GM23338 (cell line): ENCODE measurements around the gene HDAC8. TPM values are rescaled to one million over a fixed set of nuclear protein-coding genes. Genes with fewer than 3 reads are reported as not detected.

Experiments
- ATAC-seq: fragments of 200-7000 bp; cut with Tn5 transposase; 3 replicates; pipeline ENCODE4 v1.9.1; 2020
- DNase-seq: peaks from one replicate; pipeline ENCODE4 v3.0.0-alpha.2; 2015; ENCODE audit warnings: low spot score
- H2AFZ ChIP-seq: fragments of 200-600 bp; sonication (generic); 2 replicates; pipeline ENCODE4 v1.8.0; 2016; ENCODE audit warnings: antibody characterized with exemption, mild to moderate bottlenecking, moderate library complexity
- H3F3A ChIP-seq: fragments of 200-600 bp; sonication (generic); replicated peaks from 2 replicates; pipeline ENCODE4 v1.8.0; 2017; ENCODE audit warnings: antibody characterized with exemption, mixed run types, low read depth
- H3K27ac ChIP-seq: fragments of 200-600 bp; sonication (generic); 2 replicates; pipeline ENCODE4 v1.6.1; 2016; ENCODE audit warnings: low read depth
- H3K27me3 ChIP-seq: fragments of 200-600 bp; sonication (generic); 2 replicates; pipeline ENCODE4 v1.8.0; 2016; ENCODE audit warnings: mild to moderate bottlenecking, mixed run types, moderate library complexity; ENCODE audit not compliant: insufficient read depth
- H3K36me3 ChIP-seq: fragments of 200-600 bp; sonication (generic); 2 replicates; pipeline ENCODE4 v1.8.0; 2016; ENCODE audit warnings: mild to moderate bottlenecking; ENCODE audit not compliant: insufficient read depth
- H3K4me1 ChIP-seq: fragments of 200-600 bp; sonication (generic); 2 replicates; pipeline ENCODE4 v1.8.0; 2016; ENCODE audit warnings: mild to moderate bottlenecking, moderate library complexity; ENCODE audit not compliant: insufficient read depth
- H3K4me2 ChIP-seq: fragments of 200-600 bp; sonication (generic); 2 replicates; pipeline ENCODE4 v1.7.1; 2017; ENCODE audit warnings: mixed run types
- H3K4me3 ChIP-seq: fragments of 200-600 bp; sonication (generic); 2 replicates; pipeline ENCODE4 v1.6.1; 2016; ENCODE audit warnings: mixed run types
- H3K79me2 ChIP-seq: fragments of 200-600 bp; sonication (generic); replicated peaks from 2 replicates; pipeline ENCODE4 v1.8.0; 2017; ENCODE audit warnings: mild to moderate bottlenecking; ENCODE audit not compliant: insufficient read depth
- H3K9me2 ChIP-seq: fragments of 200-600 bp; sonication (generic); 2 replicates; pipeline ENCODE4 v1.8.0; 2017; ENCODE audit not compliant: insufficient read depth
- H4K20me1 ChIP-seq: fragments of 200-600 bp; sonication (generic); replicated peaks from 2 replicates; pipeline ENCODE4 v1.8.0; 2017; ENCODE audit warnings: mild to moderate bottlenecking; ENCODE audit not compliant: insufficient read depth
- H3K27ac Mint-ChIP-seq: 2 replicates; pipeline ENCODE4 v1.8.0; 2020; ENCODE audit warnings: inconsistent platforms, mild to moderate bottlenecking, moderate library complexity, mixed read lengths
- H3K27me3 Mint-ChIP-seq: 3 replicates; pipeline ENCODE4 v1.8.0; 2022; ENCODE audit warnings: low read depth, mild to moderate bottlenecking, moderate library complexity, mixed read lengths, inconsistent platforms; ENCODE audit not compliant: insufficient read depth, poor library complexity
- H3K36me3 Mint-ChIP-seq: 3 replicates; pipeline ENCODE4 v1.8.0; 2021; ENCODE audit warnings: low read depth, mild to moderate bottlenecking, inconsistent platforms, moderate library complexity, mixed read lengths
- H3K4me1 Mint-ChIP-seq: 3 replicates; pipeline ENCODE4 v1.8.0; 2020; ENCODE audit warnings: mild to moderate bottlenecking, inconsistent platforms, mixed read lengths
- H3K4me3 Mint-ChIP-seq: 3 replicates; pipeline ENCODE4 v1.8.0; 2021; ENCODE audit warnings: moderate library complexity, mild to moderate bottlenecking, inconsistent platforms, mixed read lengths
- H3K9me3 Mint-ChIP-seq: 3 replicates; pipeline ENCODE4 v1.8.0; 2020; ENCODE audit warnings: moderate library complexity, mild to moderate bottlenecking, inconsistent platforms, mixed read lengths
- CREB1 ChIP-seq: fragments of 250-450 bp; sonication (Bioruptor Pico); IDR thresholded peaks from 2 replicates; pipeline ENCODE4 v1.5.0; 2020; ENCODE audit warnings: low read depth, mild to moderate bottlenecking, moderate library complexity
- EZH2 ChIP-seq: fragments of 200-600 bp; sonication (generic); IDR thresholded peaks from one replicate; pipeline ENCODE4 v1.8.0; 2017; ENCODE audit warnings: antibody characterized with exemption, mild to moderate bottlenecking, low read depth; ENCODE audit not compliant: unreplicated experiment
- EZH2phosphoT487 ChIP-seq: fragments of 200-600 bp; sonication (generic); IDR thresholded peaks from one replicate; pipeline ENCODE4 v1.8.1; 2018; ENCODE audit warnings: antibody characterized with exemption; ENCODE audit not compliant: unreplicated experiment
- JUNB ChIP-seq: IDR thresholded peaks from one replicate; pipeline ENCODE4 v1.6.1; 2016; ENCODE audit warnings: antibody characterized with exemption; ENCODE audit not compliant: unreplicated experiment
- NANOG ChIP-seq: IDR thresholded peaks from 2 replicates; pipeline ENCODE4 v1.6.1; 2016; ENCODE audit warnings: antibody characterized with exemption, borderline replicate concordance
- POLR2AphosphoS5 ChIP-seq: IDR thresholded peaks from 2 replicates; pipeline ENCODE4 v1.6.1; 2016; ENCODE audit warnings: antibody characterized with exemption, low read depth
- STAT1 ChIP-seq: IDR thresholded peaks from one replicate; pipeline ENCODE4 v1.6.1; 2016; ENCODE audit warnings: antibody characterized with exemption; ENCODE audit not compliant: unreplicated experiment
- ZNF114 ChIP-seq: fragments of 250-450 bp; sonication (Bioruptor Pico); IDR thresholded peaks from 2 replicates; pipeline ENCODE4 v1.5.0; 2020; ENCODE audit warnings: mild to moderate bottlenecking, moderate library complexity
- ZNF331 ChIP-seq: fragments of 250-450 bp; sonication (Bioruptor Pico); IDR thresholded peaks from 2 replicates; pipeline ENCODE4 v1.5.0; 2020; ENCODE audit warnings: low read depth, mild to moderate bottlenecking, moderate library complexity
- polyA plus RNA-seq: library from polyadenylated mRNA; unstranded; fragments of >200 nt; fragmentation: Nextera tagmentation; extraction: Ambion mirVana; gene quantifications from 2 replicates; pipeline ENCODE4 v1.2.1, GENCODE V29; 2016
- total RNA-seq: library from RNA; depleted of rRNA; stranded (reverse); fragments of >200 nt; shearing (Covaris generic); gene quantifications from 2 replicates; pipeline ENCODE4 v1.2.3, GENCODE V29; 2014
- TF ChIP-seq, protein P1 (sequence below), 2 experiments: fragments of 200-600 bp in 1 of 2; sonication (generic) in 1 of 2; conservative IDR thresholded peaks; 2 replicates each; pipeline versions ENCODE4 v1.5.1 to v1.6.1; 2016 to 2017; ENCODE audit warnings: antibody characterized with exemption in 2 of 2, low read depth in 2 of 2, mild to moderate bottlenecking in 2 of 2, moderate library complexity in 1 of 2
- TF ChIP-seq, protein P2 (sequence below): fragments of 250-450 bp; sonication (Bioruptor Pico); IDR thresholded peaks from 2 replicates; pipeline ENCODE4 v1.5.0; 2020; ENCODE audit warnings: mild to moderate bottlenecking, moderate library complexity
- TF ChIP-seq, protein P3 (sequence below): IDR thresholded peaks from one replicate; pipeline ENCODE4 v1.6.1; 2018; ENCODE audit warnings: antibody characterized with exemption; ENCODE audit not compliant: unreplicated experiment

The HDAC8 gene
- total and polyA plus RNA-seq, 2 experiments from 2014 or later: 21.6 to 28.7 TPM

DNA sequence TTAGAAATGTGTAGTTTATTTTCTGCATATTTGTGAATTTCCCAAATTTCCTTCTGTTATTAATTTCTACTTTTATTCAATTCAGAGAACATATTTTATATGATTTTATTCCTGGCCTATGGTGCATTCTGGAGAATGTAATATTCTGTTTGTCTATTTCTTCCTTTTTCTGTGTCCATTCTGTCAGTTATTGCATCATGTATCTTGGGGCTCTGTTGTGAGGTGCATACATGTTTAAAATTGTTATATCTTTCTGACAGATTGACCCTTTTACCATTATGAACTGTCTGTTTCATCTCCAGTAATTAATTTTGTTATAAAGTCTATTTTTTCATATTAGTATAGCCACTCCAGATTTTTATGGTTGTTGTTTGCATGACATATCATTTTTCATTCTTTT, 170.0 kb downstream of the HDAC8 start (continued):
- TF ChIP-seq, protein P1, sequence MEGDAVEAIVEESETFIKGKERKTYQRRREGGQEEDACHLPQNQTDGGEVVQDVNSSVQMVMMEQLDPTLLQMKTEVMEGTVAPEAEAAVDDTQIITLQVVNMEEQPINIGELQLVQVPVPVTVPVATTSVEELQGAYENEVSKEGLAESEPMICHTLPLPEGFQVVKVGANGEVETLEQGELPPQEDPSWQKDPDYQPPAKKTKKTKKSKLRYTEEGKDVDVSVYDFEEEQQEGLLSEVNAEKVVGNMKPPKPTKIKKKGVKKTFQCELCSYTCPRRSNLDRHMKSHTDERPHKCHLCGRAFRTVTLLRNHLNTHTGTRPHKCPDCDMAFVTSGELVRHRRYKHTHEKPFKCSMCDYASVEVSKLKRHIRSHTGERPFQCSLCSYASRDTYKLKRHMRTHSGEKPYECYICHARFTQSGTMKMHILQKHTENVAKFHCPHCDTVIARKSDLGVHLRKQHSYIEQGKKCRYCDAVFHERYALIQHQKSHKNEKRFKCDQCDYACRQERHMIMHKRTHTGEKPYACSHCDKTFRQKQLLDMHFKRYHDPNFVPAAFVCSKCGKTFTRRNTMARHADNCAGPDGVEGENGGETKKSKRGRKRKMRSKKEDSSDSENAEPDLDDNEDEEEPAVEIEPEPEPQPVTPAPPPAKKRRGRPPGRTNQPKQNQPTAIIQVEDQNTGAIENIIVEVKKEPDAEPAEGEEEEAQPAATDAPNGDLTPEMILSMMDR (conservative IDR thresholded peaks at IDR 0.05; ENCODE audit: low read depth in 2 of 2): no peak
- TF ChIP-seq JUNB: no peak

DNA sequence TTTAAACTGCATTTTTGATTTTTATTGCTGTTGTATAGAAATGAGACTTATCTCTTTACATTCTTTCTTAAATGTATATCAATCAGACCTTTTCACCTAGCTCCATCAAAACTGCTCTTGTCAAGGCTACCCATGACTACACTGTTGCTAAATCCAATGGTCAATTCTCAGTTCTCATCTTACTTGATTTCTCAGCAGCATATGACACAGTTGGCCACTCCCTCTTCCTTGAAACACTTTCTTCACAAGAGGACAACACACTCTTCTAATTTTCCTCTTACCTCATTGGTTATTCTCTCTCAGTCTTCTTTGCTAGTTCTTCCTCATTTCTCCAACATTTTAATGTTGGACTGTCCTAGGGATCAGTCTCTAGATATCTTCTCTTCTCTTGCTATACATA, 172.8 kb downstream of the HDAC8 start:
- Histone ChIP-seq H4K20me1 (no peaks in the 10 kb centered on the region), H3K4me2 (no peak overlapping the region), H3K9me2 (no peaks in the 10 kb centered on the region), H3K27me3 (no peaks in the 10 kb centered on the region), H3K79me2 (no peaks in the 10 kb centered on the region), H3K36me3 (no peaks in the 10 kb centered on the region), H3K4me3 (no peak overlapping the region), H3F3A (no peaks in the 10 kb centered on the region), H3K4me1 (peaks cover 6% of the 10 kb centered on the region; the same call in 1 of the 2 replicates), H2AFZ (no peak overlapping the region), H3K27ac (no peak overlapping the region)
- no peak for DNase-seq
- Mint-ChIP-seq H3K9me3 (no peaks in the 10 kb centered on the region), H3K4me1 (peaks cover 10% of the 10 kb centered on the region), H3K27me3 (peaks cover 1% of the 10 kb centered on the region), H3K27ac (no peak overlapping the region), H3K4me3 (no peak overlapping the region), H3K36me3 (no peaks in the 10 kb centered on the region)
- no peak for ATAC-seq
- TF ChIP-seq, protein P1 (conservative IDR thresholded peaks at IDR 0.05; ENCODE audit: low read depth in 2 of 2): no peak
- TF ChIP-seq POLR2AphosphoS5: no peak
- no peak for TF ChIP-seq ZNF331 (CRISPR knock-in tag)
- TF ChIP-seq EZH2: no peak
- no peak for TF ChIP-seq JUNB
- TF ChIP-seq ZNF114: no peak
- no peak for TF ChIP-seq NANOG
- TF ChIP-seq, protein P2, sequence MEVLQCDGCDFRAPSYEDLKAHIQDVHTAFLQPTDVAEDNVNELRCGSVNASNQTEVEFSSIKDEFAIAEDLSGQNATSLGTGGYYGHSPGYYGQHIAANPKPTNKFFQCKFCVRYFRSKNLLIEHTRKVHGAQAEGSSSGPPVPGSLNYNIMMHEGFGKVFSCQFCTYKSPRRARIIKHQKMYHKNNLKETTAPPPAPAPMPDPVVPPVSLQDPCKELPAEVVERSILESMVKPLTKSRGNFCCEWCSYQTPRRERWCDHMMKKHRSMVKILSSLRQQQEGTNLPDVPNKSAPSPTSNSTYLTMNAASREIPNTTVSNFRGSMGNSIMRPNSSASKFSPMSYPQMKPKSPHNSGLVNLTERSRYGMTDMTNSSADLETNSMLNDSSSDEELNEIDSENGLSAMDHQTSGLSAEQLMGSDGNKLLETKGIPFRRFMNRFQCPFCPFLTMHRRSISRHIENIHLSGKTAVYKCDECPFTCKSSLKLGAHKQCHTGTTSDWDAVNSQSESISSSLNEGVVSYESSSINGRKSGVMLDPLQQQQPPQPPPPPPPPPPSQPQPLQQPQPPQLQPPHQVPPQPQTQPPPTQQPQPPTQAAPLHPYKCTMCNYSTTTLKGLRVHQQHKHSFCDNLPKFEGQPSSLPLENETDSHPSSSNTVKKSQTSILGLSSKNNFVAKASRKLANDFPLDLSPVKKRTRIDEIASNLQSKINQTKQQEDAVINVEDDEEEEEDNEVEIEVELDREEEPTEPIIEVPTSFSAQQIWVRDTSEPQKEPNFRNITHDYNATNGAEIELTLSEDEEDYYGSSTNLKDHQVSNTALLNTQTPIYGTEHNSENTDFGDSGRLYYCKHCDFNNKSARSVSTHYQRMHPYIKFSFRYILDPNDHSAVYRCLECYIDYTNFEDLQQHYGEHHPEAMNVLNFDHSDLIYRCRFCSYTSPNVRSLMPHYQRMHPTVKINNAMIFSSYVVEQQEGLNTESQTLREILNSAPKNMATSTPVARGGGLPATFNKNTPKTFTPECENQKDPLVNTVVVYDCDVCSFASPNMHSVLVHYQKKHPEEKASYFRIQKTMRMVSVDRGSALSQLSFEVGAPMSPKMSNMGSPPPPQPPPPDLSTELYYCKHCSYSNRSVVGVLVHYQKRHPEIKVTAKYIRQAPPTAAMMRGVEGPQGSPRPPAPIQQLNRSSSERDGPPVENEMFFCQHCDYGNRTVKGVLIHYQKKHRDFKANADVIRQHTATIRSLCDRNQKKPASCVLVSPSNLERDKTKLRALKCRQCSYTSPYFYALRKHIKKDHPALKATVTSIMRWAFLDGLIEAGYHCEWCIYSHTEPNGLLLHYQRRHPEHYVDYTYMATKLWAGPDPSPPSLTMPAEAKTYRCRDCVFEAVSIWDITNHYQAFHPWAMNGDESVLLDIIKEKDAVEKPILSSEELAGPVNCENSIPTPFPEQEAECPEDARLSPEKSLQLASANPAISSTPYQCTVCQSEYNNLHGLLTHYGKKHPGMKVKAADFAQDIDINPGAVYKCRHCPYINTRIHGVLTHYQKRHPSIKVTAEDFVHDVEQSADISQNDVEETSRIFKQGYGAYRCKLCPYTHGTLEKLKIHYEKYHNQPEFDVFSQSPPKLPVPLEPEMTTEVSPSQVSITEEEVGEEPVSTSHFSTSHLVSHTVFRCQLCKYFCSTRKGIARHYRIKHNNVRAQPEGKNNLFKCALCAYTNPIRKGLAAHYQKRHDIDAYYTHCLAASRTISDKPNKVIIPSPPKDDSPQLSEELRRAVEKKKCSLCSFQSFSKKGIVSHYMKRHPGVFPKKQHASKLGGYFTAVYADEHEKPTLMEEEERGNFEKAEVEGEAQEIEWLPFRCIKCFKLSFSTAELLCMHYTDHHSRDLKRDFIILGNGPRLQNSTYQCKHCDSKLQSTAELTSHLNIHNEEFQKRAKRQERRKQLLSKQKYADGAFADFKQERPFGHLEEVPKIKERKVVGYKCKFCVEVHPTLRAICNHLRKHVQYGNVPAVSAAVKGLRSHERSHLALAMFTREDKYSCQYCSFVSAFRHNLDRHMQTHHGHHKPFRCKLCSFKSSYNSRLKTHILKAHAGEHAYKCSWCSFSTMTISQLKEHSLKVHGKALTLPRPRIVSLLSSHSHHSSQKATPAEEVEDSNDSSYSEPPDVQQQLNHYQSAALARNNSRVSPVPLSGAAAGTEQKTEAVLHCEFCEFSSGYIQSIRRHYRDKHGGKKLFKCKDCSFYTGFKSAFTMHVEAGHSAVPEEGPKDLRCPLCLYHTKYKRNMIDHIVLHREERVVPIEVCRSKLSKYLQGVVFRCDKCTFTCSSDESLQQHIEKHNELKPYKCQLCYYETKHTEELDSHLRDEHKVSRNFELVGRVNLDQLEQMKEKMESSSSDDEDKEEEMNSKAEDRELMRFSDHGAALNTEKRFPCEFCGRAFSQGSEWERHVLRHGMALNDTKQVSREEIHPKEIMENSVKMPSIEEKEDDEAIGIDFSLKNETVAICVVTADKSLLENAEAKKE (CRISPR knock-in tag): no peak
- TF ChIP-seq CREB1 (CRISPR knock-in tag): no peak
- TF ChIP-seq EZH2phosphoT487: no peak
- TF ChIP-seq STAT1: no peak
- TF ChIP-seq, protein P3, sequence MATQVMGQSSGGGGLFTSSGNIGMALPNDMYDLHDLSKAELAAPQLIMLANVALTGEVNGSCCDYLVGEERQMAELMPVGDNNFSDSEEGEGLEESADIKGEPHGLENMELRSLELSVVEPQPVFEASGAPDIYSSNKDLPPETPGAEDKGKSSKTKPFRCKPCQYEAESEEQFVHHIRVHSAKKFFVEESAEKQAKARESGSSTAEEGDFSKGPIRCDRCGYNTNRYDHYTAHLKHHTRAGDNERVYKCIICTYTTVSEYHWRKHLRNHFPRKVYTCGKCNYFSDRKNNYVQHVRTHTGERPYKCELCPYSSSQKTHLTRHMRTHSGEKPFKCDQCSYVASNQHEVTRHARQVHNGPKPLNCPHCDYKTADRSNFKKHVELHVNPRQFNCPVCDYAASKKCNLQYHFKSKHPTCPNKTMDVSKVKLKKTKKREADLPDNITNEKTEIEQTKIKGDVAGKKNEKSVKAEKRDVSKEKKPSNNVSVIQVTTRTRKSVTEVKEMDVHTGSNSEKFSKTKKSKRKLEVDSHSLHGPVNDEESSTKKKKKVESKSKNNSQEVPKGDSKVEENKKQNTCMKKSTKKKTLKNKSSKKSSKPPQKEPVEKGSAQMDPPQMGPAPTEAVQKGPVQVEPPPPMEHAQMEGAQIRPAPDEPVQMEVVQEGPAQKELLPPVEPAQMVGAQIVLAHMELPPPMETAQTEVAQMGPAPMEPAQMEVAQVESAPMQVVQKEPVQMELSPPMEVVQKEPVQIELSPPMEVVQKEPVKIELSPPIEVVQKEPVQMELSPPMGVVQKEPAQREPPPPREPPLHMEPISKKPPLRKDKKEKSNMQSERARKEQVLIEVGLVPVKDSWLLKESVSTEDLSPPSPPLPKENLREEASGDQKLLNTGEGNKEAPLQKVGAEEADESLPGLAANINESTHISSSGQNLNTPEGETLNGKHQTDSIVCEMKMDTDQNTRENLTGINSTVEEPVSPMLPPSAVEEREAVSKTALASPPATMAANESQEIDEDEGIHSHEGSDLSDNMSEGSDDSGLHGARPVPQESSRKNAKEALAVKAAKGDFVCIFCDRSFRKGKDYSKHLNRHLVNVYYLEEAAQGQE: no peak
